ENCODE results near the gene CHST8.

CHST8 gene

DNA sequence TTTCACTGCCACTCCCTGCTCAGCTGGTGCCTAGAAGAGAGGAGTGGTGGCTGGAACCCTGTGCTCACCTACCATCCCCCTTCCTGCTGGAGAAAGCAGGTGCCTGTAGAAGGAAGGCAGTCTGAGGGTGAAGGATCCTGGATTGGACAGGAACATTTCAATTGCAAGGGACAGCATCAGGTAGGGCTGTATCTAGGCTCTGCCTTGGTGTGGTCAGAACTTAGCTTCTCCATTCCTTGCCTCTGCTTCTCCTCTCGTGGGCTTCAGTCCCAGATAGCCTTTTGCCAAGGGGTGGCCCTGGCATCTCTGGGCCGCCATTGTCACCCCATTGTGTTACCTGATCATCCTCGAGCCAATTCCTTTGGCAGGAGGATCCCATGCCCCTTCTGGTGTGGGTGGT lies 101.8 kb downstream of the CHST8 start:
- H3K9me3 ChIP-seq, result no peaks in the 10 kb centered on the region

DNA sequence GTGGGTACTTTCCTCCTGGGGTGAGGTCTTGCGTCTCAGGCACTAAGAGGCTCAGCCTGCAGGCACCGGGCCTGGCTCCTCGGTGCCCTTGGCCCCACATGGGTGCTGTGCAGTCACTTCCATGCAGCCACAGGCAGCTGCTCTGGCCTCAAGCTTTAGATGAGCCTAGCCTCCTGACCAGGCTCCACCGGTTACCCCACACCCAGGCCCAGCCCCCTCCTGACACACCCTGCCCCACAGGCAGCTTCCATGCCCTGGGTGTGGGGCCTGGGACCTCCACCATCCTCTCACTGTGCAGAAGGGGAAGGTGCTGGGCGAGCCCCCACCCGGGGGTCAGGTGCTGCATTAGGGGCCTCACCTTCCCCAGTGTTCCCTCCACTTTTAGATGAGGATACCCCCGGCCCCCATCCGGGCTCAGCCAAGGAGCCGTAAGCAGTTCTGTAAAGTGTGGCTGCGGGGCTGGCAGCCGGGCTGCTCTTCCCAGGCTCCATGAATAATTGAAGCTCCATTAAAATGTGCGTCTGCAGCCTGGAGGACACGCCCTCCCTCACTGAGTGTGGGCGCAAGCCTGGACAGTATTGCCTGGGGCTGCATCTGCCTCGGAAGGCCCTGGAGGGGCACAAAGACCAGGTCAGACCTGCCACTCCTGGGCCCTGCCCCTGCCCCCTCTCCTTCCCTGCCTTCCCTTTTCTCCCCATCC lies 102.4 kb downstream of the CHST8 start:
- DNase-seq, result peak; percentile 85
- H3K4me3 ChIP-seq (ENCODE audit: low read depth, low read length), result peak overlapping the region; percentile 19
- peaks cover 42% of the 10 kb centered on the region for H3K4me1 ChIP-seq
- no peaks in the 10 kb centered on the region; the same call in 1 of the 2 replicates for H3K9me3 ChIP-seq
- TF ChIP-seq, protein P1, sequence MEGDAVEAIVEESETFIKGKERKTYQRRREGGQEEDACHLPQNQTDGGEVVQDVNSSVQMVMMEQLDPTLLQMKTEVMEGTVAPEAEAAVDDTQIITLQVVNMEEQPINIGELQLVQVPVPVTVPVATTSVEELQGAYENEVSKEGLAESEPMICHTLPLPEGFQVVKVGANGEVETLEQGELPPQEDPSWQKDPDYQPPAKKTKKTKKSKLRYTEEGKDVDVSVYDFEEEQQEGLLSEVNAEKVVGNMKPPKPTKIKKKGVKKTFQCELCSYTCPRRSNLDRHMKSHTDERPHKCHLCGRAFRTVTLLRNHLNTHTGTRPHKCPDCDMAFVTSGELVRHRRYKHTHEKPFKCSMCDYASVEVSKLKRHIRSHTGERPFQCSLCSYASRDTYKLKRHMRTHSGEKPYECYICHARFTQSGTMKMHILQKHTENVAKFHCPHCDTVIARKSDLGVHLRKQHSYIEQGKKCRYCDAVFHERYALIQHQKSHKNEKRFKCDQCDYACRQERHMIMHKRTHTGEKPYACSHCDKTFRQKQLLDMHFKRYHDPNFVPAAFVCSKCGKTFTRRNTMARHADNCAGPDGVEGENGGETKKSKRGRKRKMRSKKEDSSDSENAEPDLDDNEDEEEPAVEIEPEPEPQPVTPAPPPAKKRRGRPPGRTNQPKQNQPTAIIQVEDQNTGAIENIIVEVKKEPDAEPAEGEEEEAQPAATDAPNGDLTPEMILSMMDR (IDR thresholded peaks at IDR 0.05; ENCODE audit: low read depth, low read length), result no peak
- H3K27me3 ChIP-seq, result no peaks in the 10 kb centered on the region
- no peaks in the 10 kb centered on the region for H3K36me3 ChIP-seq

More for the DNA sequence above, 101.8 kb downstream of the CHST8 start:
- DNase-seq, result no peak
- H3K4me1 ChIP-seq, result peaks cover 42% of the 10 kb centered on the region
- no peaks in the 10 kb centered on the region for H3K27me3 ChIP-seq
- TF ChIP-seq, protein P1 (IDR thresholded peaks at IDR 0.05; ENCODE audit: low read depth, low read length), result no peak
- no peak overlapping the region for H3K4me3 ChIP-seq (ENCODE audit: low read depth, low read length)
- H3K36me3 ChIP-seq, result no peaks in the 10 kb centered on the region

DNA sequence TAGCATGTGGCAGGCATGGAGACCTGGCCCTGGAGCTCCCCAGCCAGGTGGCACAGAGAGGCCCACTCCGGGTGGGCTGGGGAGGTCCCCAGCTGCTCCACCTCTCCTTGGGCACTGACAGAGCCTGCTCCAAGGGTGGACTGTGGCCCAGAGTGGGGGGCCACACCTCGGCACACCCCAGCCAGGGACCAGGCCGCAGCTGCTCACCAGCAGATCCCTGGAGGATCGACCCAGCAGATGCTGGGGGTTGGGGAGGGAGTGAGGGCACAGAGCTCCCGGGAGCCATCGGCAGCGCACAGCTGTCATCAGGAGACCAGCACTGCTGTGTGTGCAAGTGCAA lies 102.9 kb downstream of the CHST8 start:
- DNase-seq, result peak; percentile 79
- no peaks in the 10 kb centered on the region for H3K36me3 ChIP-seq
- no peaks in the 10 kb centered on the region for H3K27me3 ChIP-seq

DNA sequence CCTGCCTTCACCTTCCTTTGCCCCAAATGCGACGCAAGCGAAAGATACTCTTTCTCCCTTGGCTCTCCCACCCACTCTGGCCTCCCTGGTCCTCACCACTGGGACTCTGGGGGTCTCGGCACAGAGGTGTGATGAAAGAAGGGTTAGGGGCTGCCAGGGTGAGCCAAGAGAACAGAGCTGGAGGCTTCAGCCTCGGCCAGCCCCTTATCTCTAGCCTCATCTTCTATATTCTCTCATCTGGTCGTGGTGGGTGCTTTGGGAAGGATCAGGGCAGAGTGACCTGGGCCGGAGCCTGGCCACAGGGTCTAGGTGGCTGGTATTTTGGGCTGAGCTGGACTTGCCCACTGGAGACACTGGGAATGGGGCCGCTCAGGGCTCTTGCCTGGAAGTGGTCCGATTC lies 103.8 kb downstream of the CHST8 start:
- Histone ChIP-seq H3K36me3 (no peaks in the 10 kb centered on the region), H3K4me3 (ENCODE audit: low read depth, low read length) (no peak overlapping the region), H3K4me1 (peaks cover 42% of the 10 kb centered on the region), H3K27me3 (no peaks in the 10 kb centered on the region), H3K9me3 (no peaks in the 10 kb centered on the region; the same call in 1 of the 2 replicates)
- DNase-seq, result no peak
- TF ChIP-seq, protein P1 (IDR thresholded peaks at IDR 0.05; ENCODE audit: low read depth, low read length), result no peak

More for the DNA sequence above, 102.9 kb downstream of the CHST8 start:
- Histone ChIP-seq H3K4me1 (peaks cover 42% of the 10 kb centered on the region), H3K4me3 (ENCODE audit: low read depth, low read length) (peak overlapping the region; percentile 19), H3K9me3 (no peaks in the 10 kb centered on the region; the same call in 1 of the 2 replicates)
- TF ChIP-seq, protein P1 (IDR thresholded peaks at IDR 0.05; ENCODE audit: low read depth, low read length), result no peak

DNA sequence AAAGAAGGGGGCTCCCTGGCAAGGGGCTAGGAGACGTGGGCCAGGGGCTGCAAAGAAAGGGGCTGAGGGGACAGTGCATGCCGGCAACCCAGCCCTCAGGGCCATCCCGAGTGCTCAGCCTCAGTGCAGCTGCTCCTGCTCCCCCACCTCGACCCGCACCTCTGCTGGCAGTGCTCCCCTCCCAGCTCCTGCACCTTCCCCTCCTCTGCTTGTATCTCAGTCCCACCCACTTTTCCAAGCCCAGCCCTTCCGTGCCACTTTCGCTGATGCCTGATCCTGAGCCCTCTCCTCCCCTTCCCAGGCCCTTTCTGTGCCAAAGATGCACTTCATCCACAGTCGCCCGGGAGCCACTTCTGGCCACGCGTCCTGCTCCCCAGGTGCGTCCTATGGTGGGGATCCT lies 105.0 kb downstream of the CHST8 start:
- TF ChIP-seq, protein P1 (IDR thresholded peaks at IDR 0.05; ENCODE audit: low read depth, low read length), result no peak
- H3K4me3 ChIP-seq (ENCODE audit: low read depth, low read length), result no peak overlapping the region
- H3K36me3 ChIP-seq, result no peaks in the 10 kb centered on the region
- DNase-seq, result no peak
- no peaks in the 10 kb centered on the region for H3K27me3 ChIP-seq
- H3K4me1 ChIP-seq, result peaks cover 42% of the 10 kb centered on the region
- H3K9me3 ChIP-seq, result no peaks in the 10 kb centered on the region; the same call in 1 of the 2 replicates

DNA sequence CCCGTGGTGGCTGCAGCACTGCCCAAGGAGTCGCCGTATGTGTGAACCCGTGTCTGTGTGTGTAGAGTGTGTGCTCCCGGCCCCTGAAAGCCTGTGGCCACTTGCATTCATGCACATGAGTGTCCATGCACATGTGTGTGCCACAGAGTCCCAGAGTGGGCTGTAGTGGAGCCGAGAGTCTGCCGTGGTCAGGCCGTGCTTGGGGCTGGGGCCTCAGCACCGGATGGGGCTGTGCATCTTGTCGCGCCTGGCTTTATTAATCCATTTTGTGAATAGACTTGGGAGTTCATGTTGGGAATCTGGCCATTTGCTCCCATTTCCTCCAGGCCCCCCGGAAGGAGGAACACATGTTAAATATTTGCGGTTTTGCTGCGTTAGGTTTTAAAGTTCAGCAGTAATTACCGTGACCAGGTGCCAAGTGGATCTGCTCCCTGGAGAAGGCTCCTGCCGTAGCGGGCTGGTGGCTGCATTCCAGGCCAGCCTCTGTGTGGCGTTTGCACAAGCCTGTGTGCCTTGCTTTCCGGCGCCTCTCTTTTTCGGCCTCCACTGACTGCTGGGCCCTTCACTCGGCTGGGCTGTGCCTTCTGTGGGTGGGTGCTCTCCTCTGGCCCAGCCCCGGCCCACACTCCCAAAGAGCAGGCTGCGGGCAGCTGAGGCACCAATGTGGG lies 105.7 kb downstream of the CHST8 start:
- Histone ChIP-seq H3K4me1 (peaks cover 41% of the 10 kb centered on the region), H3K36me3 (no peaks in the 10 kb centered on the region), H3K9me3 (no peaks in the 10 kb centered on the region; the same call in 1 of the 2 replicates), H3K4me3 (ENCODE audit: low read depth, low read length) (no peak overlapping the region), H3K27me3 (no peaks in the 10 kb centered on the region)
- TF ChIP-seq, protein P1 (IDR thresholded peaks at IDR 0.05; ENCODE audit: low read depth, low read length), result no peak
- peak; percentile 43 for DNase-seq
